SK-N-SH (cell line): ENCODE results near the gene EIF3F. TPM values are rescaled to one million over a fixed set of nuclear protein-coding genes. Genes with fewer than 3 reads are reported as not detected.

Experiments used
- CTCF ChIA-PET: fragments of 300-600, 350-600 bp; formaldehyde crosslinking; extraction: SDS; loops from one replicate; lab custom pipeline; 2021; lab: Yijun Ruan, JAX
- POLR2A ChIA-PET: fragments of 350-600 bp; sonication (Branson Sonifier 250); formaldehyde crosslinking; extraction: SDS; loops from one replicate; lab custom pipeline; 2020; ENCODE audit warnings: antibody characterized with exemption, inconsistent platforms; lab: Yijun Ruan, JAX
- DNase-seq: peaks from one replicate; pipeline ENCODE4 v3.0.0; 2012
- H2AFZ ChIP-seq: fragments of 200-600 bp; sonication (generic); 2 replicates; pipeline ENCODE4 v1.8.1; 2016; ENCODE audit warnings: antibody characterized with exemption, mild to moderate bottlenecking, low read depth
- H3F3A ChIP-seq: fragments of 200-600 bp; sonication (generic); replicated peaks from 2 replicates; pipeline ENCODE3; 2016; ENCODE audit warnings: antibody characterized with exemption, mild to moderate bottlenecking; ENCODE audit not compliant: insufficient read depth
- H3K27ac ChIP-seq, 2 experiments: fragments of 200-500 bp in 1 of 2; fragments of 200-600 bp in 1 of 2; sonication (Bioruptor generic) in 1 of 2; sonication (generic), shearing (Covaris generic) in 1 of 2; 2 replicates each; pipeline versions ENCODE4 v1.5.1 to v1.6.1; 2014 to 2016; ENCODE audit warnings: low read depth in 2 of 2, inconsistent platforms in 1 of 2, low read length in 1 of 2, mild to moderate bottlenecking in 1 of 2, mixed read lengths in 1 of 2
- H3K27me3 ChIP-seq: fragments of 200-600 bp; sonication (generic), shearing (Covaris generic); 2 replicates; pipeline ENCODE4 v1.6.1; 2016; ENCODE audit warnings: mixed run types; ENCODE audit not compliant: insufficient read depth
- H3K36me3 ChIP-seq, 2 experiments: fragments of 200-500 bp in 1 of 2; fragments of 200-600 bp in 1 of 2; sonication (Bioruptor generic) in 1 of 2; sonication (generic) in 1 of 2; replicated peaks in 1 of 2; 2 replicates each; pipeline versions ENCODE3 to v1.5.1; 2014 to 2016; ENCODE audit warnings: low read length in 1 of 2, mild to moderate bottlenecking in 1 of 2; ENCODE audit not compliant: insufficient read depth in 2 of 2, control insufficient read depth in 1 of 2
- H3K4me1 ChIP-seq, 2 experiments: fragments of 200-500 bp in 1 of 2; fragments of 200-600 bp in 1 of 2; sonication (Bioruptor generic) in 1 of 2; sonication (generic), shearing (Covaris generic) in 1 of 2; 2 replicates each; pipeline versions ENCODE4 v1.5.1 to v1.6.1; 2014 to 2016; ENCODE audit warnings: low read depth in 1 of 2, low read length in 1 of 2, mixed run types in 1 of 2; ENCODE audit not compliant: insufficient read depth in 2 of 2, control insufficient read depth in 1 of 2
- H3K4me2 ChIP-seq: fragments of 200-600 bp; sonication (generic), shearing (Covaris generic); 2 replicates; pipeline ENCODE4 v1.6.1; 2017; ENCODE audit warnings: mixed run types
- H3K4me3 ChIP-seq, 2 experiments: fragments of 200-500 bp in 1 of 2; fragments of 200-600 bp in 1 of 2; sonication (Bioruptor generic) in 1 of 2; sonication (generic), shearing (Covaris generic) in 1 of 2; 2 replicates each; pipeline versions ENCODE4 v1.5.1 to v1.8.1; 2014 to 2016; ENCODE audit warnings: low read depth in 2 of 2, inconsistent platforms in 1 of 2, low read length in 1 of 2, mild to moderate bottlenecking in 1 of 2, mixed read lengths in 1 of 2, moderate library complexity in 1 of 2
- H3K79me2 ChIP-seq: fragments of 200-600 bp; sonication (generic); 2 replicates; pipeline ENCODE4 v1.8.1; 2017; ENCODE audit warnings: mild to moderate bottlenecking; ENCODE audit not compliant: insufficient read depth
- H3K9ac ChIP-seq: fragments of 200-600 bp; sonication (generic); 2 replicates; pipeline ENCODE4 v1.6.1; 2017; ENCODE audit warnings: mixed run types
- H3K9me2 ChIP-seq: fragments of 200-600 bp; sonication (generic); 2 replicates; pipeline ENCODE4 v1.6.1; 2017; ENCODE audit warnings: mixed run types
- H3K9me3 ChIP-seq: fragments of 200-600 bp; sonication (generic); 2 replicates; pipeline ENCODE4 v1.6.1; 2017; ENCODE audit warnings: mixed run types, mild to moderate bottlenecking, moderate library complexity
- H4K20me1 ChIP-seq: fragments of 200-600 bp; sonication (generic); 2 replicates; pipeline ENCODE4 v1.6.1; 2017; ENCODE audit warnings: mild to moderate bottlenecking, mixed run types; ENCODE audit not compliant: insufficient read depth
- CHD2 ChIP-seq: fragments of 150-350 bp; IDR thresholded peaks from 2 replicates; pipeline ENCODE4 v1.6.1; 2018; ENCODE audit warnings: low read length; ENCODE audit not compliant: partially characterized antibody
- EP300 ChIP-seq, 2 experiments: IDR thresholded peaks; 2 replicates each; pipeline versions ENCODE4 v1.4.0 to v1.6.1; 2012; ENCODE audit warnings: borderline replicate concordance in 1 of 2, low read depth in 1 of 2, low read length in 1 of 2
- EZH2phosphoT487 ChIP-seq: fragments of 200-600 bp; sonication (generic); IDR thresholded peaks from 2 replicates; pipeline ENCODE4 v1.6.1; 2017; ENCODE audit warnings: low read depth, mixed run types, mild to moderate bottlenecking, antibody characterized with exemption, moderate library complexity, borderline replicate concordance
- FOXJ3 ChIP-seq: sonication (generic); formaldehyde crosslinking; IDR thresholded peaks from 2 replicates; pipeline ENCODE4 v1.5.1; 2020; ENCODE audit warnings: mild to moderate bottlenecking, missing genetic modification reagents
- FOXM1 ChIP-seq: IDR thresholded peaks from 2 replicates; pipeline ENCODE4 v1.4.0; 2012; ENCODE audit warnings: low read depth, mild to moderate bottlenecking
- GABPA ChIP-seq: IDR thresholded peaks from 2 replicates; pipeline ENCODE4 v1.4.0; 2012; ENCODE audit warnings: low read depth, mild to moderate bottlenecking
- MEF2A ChIP-seq: IDR thresholded peaks from 2 replicates; pipeline ENCODE4 v1.4.0; 2012; ENCODE audit warnings: low read depth, borderline replicate concordance
- MXI1 ChIP-seq: IDR thresholded peaks from 2 replicates; pipeline ENCODE4 v1.6.1; 2012; ENCODE audit warnings: mild to moderate bottlenecking, low read depth, low read length, improper control_type of control experiment
- NFIC ChIP-seq: IDR thresholded peaks from 2 replicates; pipeline ENCODE4 v1.4.0; 2012; ENCODE audit warnings: borderline replicate concordance
- POLR2AphosphoS5 ChIP-seq: IDR thresholded peaks from 2 replicates; pipeline ENCODE4 v1.6.1; 2012; ENCODE audit warnings: low read depth, low read length
- SIN3A ChIP-seq: IDR thresholded peaks from 2 replicates; pipeline ENCODE4 v1.6.1; 2012; ENCODE audit warnings: low read depth, mild to moderate bottlenecking, low read length, moderate library complexity, borderline replicate concordance
- SMC3 ChIP-seq: IDR thresholded peaks from 2 replicates; pipeline ENCODE4 v1.6.1; 2012; ENCODE audit warnings: low read depth, low read length, improper control_type of control experiment
- TAF1 ChIP-seq: IDR thresholded peaks from 2 replicates; pipeline ENCODE4 v1.6.1; 2012; ENCODE audit warnings: low read depth, mild to moderate bottlenecking, low read length, moderate library complexity, borderline replicate concordance
- TCF12 ChIP-seq: IDR thresholded peaks from 2 replicates; pipeline ENCODE4 v1.4.0; 2012
- TEAD4 ChIP-seq: IDR thresholded peaks from 2 replicates; pipeline ENCODE4 v1.4.0; 2012; ENCODE audit warnings: mild to moderate bottlenecking, borderline replicate concordance; ENCODE audit not compliant: insufficient read depth
- USF1 ChIP-seq: IDR thresholded peaks from 2 replicates; pipeline ENCODE4 v1.4.0; 2012; ENCODE audit warnings: low read depth, borderline replicate concordance
- YY1 ChIP-seq: IDR thresholded peaks from 2 replicates; pipeline ENCODE4 v1.4.0; 2012; ENCODE audit warnings: low read depth, mild to moderate bottlenecking
- WGBS: methylation state at CpG from one replicate; pipeline ENCODE4 v1.1.6; 2017; ENCODE audit warnings: low lambda C conversion rate; 5-methylcytosine and 5-hydroxymethylcytosine counted together
- polyA plus RNA-seq, 3 experiments: library from polyadenylated mRNA; depleted of rRNA; stranded (reverse); fragments of >200 nt; gene quantifications; 2 replicates each; pipeline ENCODE4 v1.2.3, GENCODE V29; 2012
- TF ChIP-seq, protein P1 (sequence below): IDR thresholded peaks from 2 replicates; pipeline ENCODE4 v1.4.0; 2012; ENCODE audit warnings: low read depth
- TF ChIP-seq, protein P2 (sequence below): IDR thresholded peaks from 2 replicates; pipeline ENCODE4 v1.4.0; 2012; ENCODE audit warnings: low read depth, borderline replicate concordance
- TF ChIP-seq, protein P3 (sequence below): IDR thresholded peaks from 2 replicates; pipeline ENCODE4; 2012
- TF ChIP-seq, protein P4 (sequence below): fragments of 150-350 bp; IDR thresholded peaks from 2 replicates; pipeline ENCODE4 v1.6.1; 2017; ENCODE audit warnings: antibody characterized with exemption, low read length, low read depth, borderline replicate concordance
- TF ChIP-seq, protein P5 (sequence below): fragments of 150-350 bp; IDR thresholded peaks from 2 replicates; pipeline ENCODE4 v1.6.1; 2016; ENCODE audit warnings: mild to moderate bottlenecking, low read depth, low read length

EIF3F gene
- polyA plus RNA-seq, 1 of the 3 experiments (the other 2 are of a cell fraction): 341 TPM

GRCh38 chr11:7986768-7987559 lies at the start of gene EIF3F (continued):
- TF ChIP-seq POLR2AphosphoS5 (no peak; the same call in 1 of the 2 replicates), TEAD4 (0 out of 2 replicates have a peak, but pooled peaks have one; percentile 55), CHD2 (peak; percentile 85), NFIC (0 out of 2 replicates have a peak, but pooled peaks have one; percentile 20), SMC3 (peak; percentile 95), MXI1 (peak; percentile 76; the same call in 1 of the 2 replicates), TCF12 (peak; percentile 60)
- TF ChIP-seq, protein P1, sequence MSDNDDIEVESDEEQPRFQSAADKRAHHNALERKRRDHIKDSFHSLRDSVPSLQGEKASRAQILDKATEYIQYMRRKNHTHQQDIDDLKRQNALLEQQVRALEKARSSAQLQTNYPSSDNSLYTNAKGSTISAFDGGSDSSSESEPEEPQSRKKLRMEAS: peak; percentile 89
- TF ChIP-seq, protein P2, sequence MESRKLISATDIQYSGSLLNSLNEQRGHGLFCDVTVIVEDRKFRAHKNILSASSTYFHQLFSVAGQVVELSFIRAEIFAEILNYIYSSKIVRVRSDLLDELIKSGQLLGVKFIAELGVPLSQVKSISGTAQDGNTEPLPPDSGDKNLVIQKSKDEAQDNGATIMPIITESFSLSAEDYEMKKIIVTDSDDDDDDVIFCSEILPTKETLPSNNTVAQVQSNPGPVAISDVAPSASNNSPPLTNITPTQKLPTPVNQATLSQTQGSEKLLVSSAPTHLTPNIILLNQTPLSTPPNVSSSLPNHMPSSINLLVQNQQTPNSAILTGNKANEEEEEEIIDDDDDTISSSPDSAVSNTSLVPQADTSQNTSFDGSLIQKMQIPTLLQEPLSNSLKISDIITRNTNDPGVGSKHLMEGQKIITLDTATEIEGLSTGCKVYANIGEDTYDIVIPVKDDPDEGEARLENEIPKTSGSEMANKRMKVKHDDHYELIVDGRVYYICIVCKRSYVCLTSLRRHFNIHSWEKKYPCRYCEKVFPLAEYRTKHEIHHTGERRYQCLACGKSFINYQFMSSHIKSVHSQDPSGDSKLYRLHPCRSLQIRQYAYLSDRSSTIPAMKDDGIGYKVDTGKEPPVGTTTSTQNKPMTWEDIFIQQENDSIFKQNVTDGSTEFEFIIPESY: no peak
- TF ChIP-seq, protein P3, sequence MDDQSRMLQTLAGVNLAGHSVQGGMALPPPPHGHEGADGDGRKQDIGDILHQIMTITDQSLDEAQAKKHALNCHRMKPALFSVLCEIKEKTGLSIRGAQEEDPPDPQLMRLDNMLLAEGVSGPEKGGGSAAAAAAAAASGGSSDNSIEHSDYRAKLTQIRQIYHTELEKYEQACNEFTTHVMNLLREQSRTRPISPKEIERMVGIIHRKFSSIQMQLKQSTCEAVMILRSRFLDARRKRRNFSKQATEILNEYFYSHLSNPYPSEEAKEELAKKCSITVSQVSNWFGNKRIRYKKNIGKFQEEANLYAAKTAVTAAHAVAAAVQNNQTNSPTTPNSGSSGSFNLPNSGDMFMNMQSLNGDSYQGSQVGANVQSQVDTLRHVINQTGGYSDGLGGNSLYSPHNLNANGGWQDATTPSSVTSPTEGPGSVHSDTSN: no peak

GRCh38 chr11:7941146-7941545 lies 46.0 kb upstream of the EIF3F start:
- POLR2A ChIA-PET: no interaction called here
- Histone ChIP-seq H3K4me2 (no peak overlapping the region), H3K27me3 (no peaks in the 10 kb centered on the region; the same call in 1 of the 2 replicates), H3K27ac (no peak overlapping the region), H3K4me1 (no peaks in the 10 kb centered on the region), H2AFZ (no peak overlapping the region), H3K9ac (no peak overlapping the region), H3K4me3 (no peak overlapping the region), H4K20me1 (no peaks in the 10 kb centered on the region), H3F3A (no peaks in the 10 kb centered on the region), H3K79me2 (no peaks in the 10 kb centered on the region), H3K9me2 (no peaks in the 10 kb centered on the region), H3K9me3 (no peaks in the 10 kb centered on the region), H3K36me3 (no peaks in the 10 kb centered on the region)
- no peak for DNase-seq
- 3% methylated on average over 5 of the region's 5 CpGs for WGBS
- CTCF ChIA-PET: interaction anchor here (1.1 kb wide), 1 partner anchor 49 kb away, joined by 3 read pairs; no protein-coding TSS in a partner anchor
- TF ChIP-seq FOXJ3 (CRISPR knock-in tag) (no peak), TEAD4 (no peak), GABPA (no peak), YY1 (no peak), EP300 (IDR thresholded peaks at IDR 0.05; ENCODE audit: borderline replicate concordance in 1 of 2, low read depth in 1 of 2, low read length in 1 of 2) (no peak), MEF2A (no peak), USF1 (no peak), POLR2AphosphoS5 (no peak), SIN3A (no peak), EZH2phosphoT487 (no peak), FOXM1 (no peak), TAF1 (no peak)
- TF ChIP-seq, protein P4, sequence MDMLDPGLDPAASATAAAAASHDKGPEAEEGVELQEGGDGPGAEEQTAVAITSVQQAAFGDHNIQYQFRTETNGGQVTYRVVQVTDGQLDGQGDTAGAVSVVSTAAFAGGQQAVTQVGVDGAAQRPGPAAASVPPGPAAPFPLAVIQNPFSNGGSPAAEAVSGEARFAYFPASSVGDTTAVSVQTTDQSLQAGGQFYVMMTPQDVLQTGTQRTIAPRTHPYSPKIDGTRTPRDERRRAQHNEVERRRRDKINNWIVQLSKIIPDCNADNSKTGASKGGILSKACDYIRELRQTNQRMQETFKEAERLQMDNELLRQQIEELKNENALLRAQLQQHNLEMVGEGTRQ: no peak
- TF ChIP-seq, protein P3: no peak
- TF ChIP-seq, protein P5, sequence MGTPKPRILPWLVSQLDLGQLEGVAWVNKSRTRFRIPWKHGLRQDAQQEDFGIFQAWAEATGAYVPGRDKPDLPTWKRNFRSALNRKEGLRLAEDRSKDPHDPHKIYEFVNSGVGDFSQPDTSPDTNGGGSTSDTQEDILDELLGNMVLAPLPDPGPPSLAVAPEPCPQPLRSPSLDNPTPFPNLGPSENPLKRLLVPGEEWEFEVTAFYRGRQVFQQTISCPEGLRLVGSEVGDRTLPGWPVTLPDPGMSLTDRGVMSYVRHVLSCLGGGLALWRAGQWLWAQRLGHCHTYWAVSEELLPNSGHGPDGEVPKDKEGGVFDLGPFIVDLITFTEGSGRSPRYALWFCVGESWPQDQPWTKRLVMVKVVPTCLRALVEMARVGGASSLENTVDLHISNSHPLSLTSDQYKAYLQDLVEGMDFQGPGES: no peak
- TF ChIP-seq, protein P1: no peak
